Endothelial cell of umbilical vein (primary cell): ENCODE results near the gene WDR4. TPM values are rescaled to one million over a fixed set of nuclear protein-coding genes. Genes with fewer than 3 reads are reported as not detected.

ENCODE experiments used
- BruUV-seq: library from RNA; stranded (reverse); fragments of 400-500 nt; replicated peaks from 2 replicates; lab custom pipeline; 2021; lab: Mats Ljungman, UMichigan
- CTCF ChIA-PET: fragments of 300-600, 350-600 bp; sonication (Branson Sonifier 250); formaldehyde crosslinking; loops from one replicate; lab custom pipeline; 2021; ENCODE audit warnings: antibody characterized with exemption, inconsistent platforms; lab: Charles Lee
- POLR2A ChIA-PET: fragments of 300-600, 350-600 bp; sonication (Branson Sonifier 250); formaldehyde crosslinking; loops from one replicate; lab custom pipeline; 2021; ENCODE audit warnings: antibody characterized with exemption, inconsistent platforms; lab: Charles Lee
- DNase-seq: peaks from one replicate; pipeline ENCODE4 v3.0.0-alpha.2; 2011; ENCODE audit warnings: low read depth, low spot score
- FAIRE-seq: peaks from 2 replicates; lab custom pipeline; 2011; peaks lifted over from hg19 to GRCh38; lab: Jason Lieb, UNC
- H2AFZ ChIP-seq: 2 replicates; pipeline ENCODE4 v1.6.0; 2012; ENCODE audit warnings: low read depth, low read length, control low read depth, inconsistent platforms
- H3K27ac ChIP-seq: 2 replicates; pipeline ENCODE4 v1.5.1; 2011; ENCODE audit warnings: low read depth, mild to moderate bottlenecking, control low read depth, low read length, moderate library complexity; ENCODE audit not compliant: insufficient read depth
- H3K27me3 ChIP-seq, 2 experiments: 2 replicates each; pipeline versions ENCODE4 v1.6.0 to v1.6.1; 2011; ENCODE audit warnings: low read length in 2 of 2, mixed read lengths in 1 of 2; ENCODE audit not compliant: control insufficient read depth in 2 of 2, insufficient read depth in 2 of 2
- H3K36me3 ChIP-seq, 2 experiments: 2 replicates in 1 of 2; 3 replicates in 1 of 2; pipeline ENCODE4 v1.5.1; 2011; ENCODE audit warnings: low read length in 2 of 2, mild to moderate bottlenecking in 1 of 2, moderate library complexity in 1 of 2; ENCODE audit not compliant: control insufficient read depth in 2 of 2, insufficient read depth in 2 of 2; ENCODE audit errors: extremely low read depth in 1 of 2
- H3K4me1 ChIP-seq: 3 replicates; pipeline ENCODE4 v1.5.1; 2011; ENCODE audit warnings: mild to moderate bottlenecking, low read length; ENCODE audit not compliant: control insufficient read depth, insufficient read depth; ENCODE audit errors: extremely low read depth
- H3K4me2 ChIP-seq: 2 replicates; pipeline ENCODE4 v1.6.1; 2011; ENCODE audit warnings: low read length, control low read depth, mixed read lengths; ENCODE audit not compliant: insufficient read depth
- H3K4me3 ChIP-seq, 3 experiments: fragments of 200-600 bp in 1 of 3; sonication (generic), shearing (Covaris generic) in 1 of 3; replicated peaks in 1 of 3; 2 replicates each; pipeline ENCODE4 v1.5.1; 2011 to 2016; ENCODE audit warnings: control low read depth in 3 of 3, low read length in 3 of 3, mild to moderate bottlenecking in 2 of 3, inconsistent platforms in 1 of 3, low read depth in 1 of 3, moderate library complexity in 1 of 3; ENCODE audit not compliant: insufficient read depth in 1 of 3
- H3K79me2 ChIP-seq: 2 replicates; pipeline ENCODE4 v1.6.0; 2012; ENCODE audit warnings: low read length, inconsistent platforms; ENCODE audit not compliant: control insufficient read depth, insufficient read depth
- H3K9ac ChIP-seq: replicated peaks from 2 replicates; pipeline ENCODE3; 2011; ENCODE audit warnings: low read length, control low read depth; ENCODE audit not compliant: insufficient read depth; ENCODE audit errors: extremely low read depth
- H3K9me1 ChIP-seq: replicated peaks from 3 replicates; pipeline ENCODE4 v1.6.0; 2011; ENCODE audit warnings: mild to moderate bottlenecking, low read length; ENCODE audit not compliant: control insufficient read depth, insufficient read depth; ENCODE audit errors: extremely low read depth
- H3K9me3 ChIP-seq: replicated peaks from 2 replicates; pipeline ENCODE4 v1.5.1; 2012; ENCODE audit warnings: low read length, inconsistent platforms; ENCODE audit not compliant: control insufficient read depth, insufficient read depth
- H4K20me1 ChIP-seq: replicated peaks from 2 replicates; pipeline ENCODE3; 2011; ENCODE audit warnings: mild to moderate bottlenecking, low read length; ENCODE audit not compliant: control insufficient read depth, insufficient read depth; ENCODE audit errors: extremely low read depth
- EZH2 ChIP-seq: IDR thresholded peaks from 2 replicates; pipeline ENCODE4 v1.6.1; 2012; ENCODE audit warnings: borderline replicate concordance, low read depth, mild to moderate bottlenecking, moderate library complexity, low read length, inconsistent platforms; ENCODE audit not compliant: severe bottlenecking
- FOS ChIP-seq: IDR thresholded peaks from 2 replicates; pipeline ENCODE4 v1.6.1; 2011; ENCODE audit warnings: mild to moderate bottlenecking, low read length, moderate library complexity, borderline replicate concordance; ENCODE audit not compliant: insufficient read depth
- GATA2 ChIP-seq: IDR thresholded peaks from 2 replicates; pipeline ENCODE4 v1.7.0; 2011; ENCODE audit warnings: low read depth, mild to moderate bottlenecking, moderate library complexity, mixed read lengths, low read length; ENCODE audit not compliant: insufficient read length, insufficient read depth
- JUN ChIP-seq: IDR thresholded peaks from 2 replicates; pipeline ENCODE4 v1.6.1; 2011; ENCODE audit warnings: borderline replicate concordance, low read depth; ENCODE audit not compliant: insufficient read length, insufficient read depth
- MAX ChIP-seq: IDR thresholded peaks from 2 replicates; pipeline ENCODE4 v1.6.1; 2011; ENCODE audit not compliant: insufficient read depth, insufficient read length
- MYC ChIP-seq: IDR thresholded peaks from one replicate; pipeline ENCODE4 v1.6.1; 2011; ENCODE audit warnings: mild to moderate bottlenecking, low read depth, low read length
- dilution Hi-C: fragments of 300-500 bp; cut with MboI; formaldehyde crosslinking; loops from one replicate; pipeline ENCODE4 v1.15.0; 2019; ENCODE audit warnings: low sequenced_read_pairs; ENCODE audit not compliant: extremely low pct_ligation_motif_present
- intact Hi-C: fragments of 100-400 bp; cut with micrococcal nuclease; formaldehyde crosslinking; loops from one replicate; pipeline ENCODE4 v1.10.0; 2022
- polyA plus RNA-seq, 4 experiments: library from polyadenylated mRNA; depleted of rRNA in 3 of 4; stranded (reverse) in 3 of 4; unstranded in 1 of 4; fragments of >200 nt; gene quantifications; 2 replicates each; pipeline versions ENCODE4 v1.2.1 to v1.2.3, GENCODE V29; 2011 to 2012; ENCODE audit warnings: missing spikeins in 1 of 4
- total RNA-seq: library from RNA; stranded (reverse); gene quantifications from 2 replicates; pipeline ENCODE4 v1.2.3, GENCODE V29; 2021
- TF ChIP-seq, protein P1 (sequence below), 2 donors: IDR thresholded peaks; 1 replicate in 1 of 2; 2 replicates in 1 of 2; pipeline ENCODE4 v1.5.1; 2011; ENCODE audit warnings: low read length in 2 of 2, mild to moderate bottlenecking in 2 of 2, moderate library complexity in 2 of 2, control low read depth in 1 of 2, inconsistent platforms in 1 of 2, low read depth in 1 of 2; ENCODE audit not compliant: insufficient read depth in 1 of 2; ENCODE audit errors: extremely low read depth in 1 of 2

WDR4 gene
- total and polyA plus RNA-seq, 2 donors (not counting 3 experiments of a cell fraction or from before 2014, with no cell fraction given): 24.5 to 40.0 TPM

DNA sequence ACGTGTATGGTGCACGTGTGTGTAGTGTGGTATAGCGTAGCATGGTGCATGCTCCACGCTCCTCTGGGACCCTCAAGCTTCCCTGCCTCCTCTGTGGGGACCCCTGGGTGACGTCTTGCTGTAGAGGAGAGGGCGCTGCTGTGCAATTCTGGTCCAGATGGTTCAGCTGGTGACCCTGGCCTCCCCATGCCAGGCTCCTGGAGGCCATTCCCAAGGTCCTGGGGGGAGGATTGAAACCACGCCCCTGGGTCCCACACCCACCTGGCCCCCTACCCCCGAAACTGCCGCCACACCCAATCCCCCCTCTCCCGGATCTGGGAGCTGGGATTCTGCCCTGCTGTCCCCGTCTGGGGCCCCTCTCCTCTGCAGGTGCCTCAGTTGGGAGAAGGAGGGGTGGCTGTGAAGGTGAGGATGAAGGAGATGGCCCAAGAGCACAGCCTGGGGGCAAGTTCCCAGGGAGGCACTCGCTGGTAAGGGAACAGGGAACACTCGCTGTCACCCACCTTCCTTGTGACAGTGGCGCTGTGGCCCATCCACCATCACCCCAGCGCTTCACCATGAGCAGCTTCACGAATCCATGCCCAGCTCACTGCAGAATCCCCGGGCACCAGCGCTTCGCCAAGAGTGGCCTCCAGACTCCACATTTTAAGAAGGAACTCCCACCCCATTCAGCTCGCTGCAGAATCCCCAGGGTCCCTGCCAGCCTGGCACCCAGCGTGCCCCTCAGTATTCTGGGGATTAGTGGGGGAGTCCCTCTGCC is 38.0 kb downstream of the WDR4 start:
- TF ChIP-seq, protein P1, sequence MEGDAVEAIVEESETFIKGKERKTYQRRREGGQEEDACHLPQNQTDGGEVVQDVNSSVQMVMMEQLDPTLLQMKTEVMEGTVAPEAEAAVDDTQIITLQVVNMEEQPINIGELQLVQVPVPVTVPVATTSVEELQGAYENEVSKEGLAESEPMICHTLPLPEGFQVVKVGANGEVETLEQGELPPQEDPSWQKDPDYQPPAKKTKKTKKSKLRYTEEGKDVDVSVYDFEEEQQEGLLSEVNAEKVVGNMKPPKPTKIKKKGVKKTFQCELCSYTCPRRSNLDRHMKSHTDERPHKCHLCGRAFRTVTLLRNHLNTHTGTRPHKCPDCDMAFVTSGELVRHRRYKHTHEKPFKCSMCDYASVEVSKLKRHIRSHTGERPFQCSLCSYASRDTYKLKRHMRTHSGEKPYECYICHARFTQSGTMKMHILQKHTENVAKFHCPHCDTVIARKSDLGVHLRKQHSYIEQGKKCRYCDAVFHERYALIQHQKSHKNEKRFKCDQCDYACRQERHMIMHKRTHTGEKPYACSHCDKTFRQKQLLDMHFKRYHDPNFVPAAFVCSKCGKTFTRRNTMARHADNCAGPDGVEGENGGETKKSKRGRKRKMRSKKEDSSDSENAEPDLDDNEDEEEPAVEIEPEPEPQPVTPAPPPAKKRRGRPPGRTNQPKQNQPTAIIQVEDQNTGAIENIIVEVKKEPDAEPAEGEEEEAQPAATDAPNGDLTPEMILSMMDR (IDR thresholded peaks at IDR 0.05; ENCODE audit: extremely low read depth in 1 of 2, insufficient read depth in 1 of 2, low read depth in 1 of 2, low read length in 2 of 2): no peak
- no peak for TF ChIP-seq EZH2
- no peak for TF ChIP-seq GATA2
- no peak for TF ChIP-seq MAX
- no peak for TF ChIP-seq FOS
- no peak for TF ChIP-seq JUN
- TF ChIP-seq MYC: no peak
- H3K9me3 ChIP-seq: no peaks in the 10 kb centered on the region
- dilution Hi-C loops: no loop called here
- H3K79me2 ChIP-seq: peaks cover 19% of the 10 kb centered on the region
- no peak overlapping the region for H3K4me3 ChIP-seq
- no peak overlapping the region for H3K4me2 ChIP-seq
- ChIA-PET POLR2A (no interaction called here), CTCF (no interaction called here)
- peaks cover 0 to 24% of the 10 kb centered on the region in 2 experiments for H3K36me3 ChIP-seq
- H3K27me3 ChIP-seq: no peaks in the 10 kb centered on the region
- H2AFZ ChIP-seq: no peak overlapping the region
- no peak overlapping the region for H3K9ac ChIP-seq
- H4K20me1 ChIP-seq: no peaks in the 10 kb centered on the region
- no peaks in the 10 kb centered on the region for H3K4me1 ChIP-seq
- BruUV-seq: no TSS peak
- intact Hi-C loops: no loop called here
- DNase-seq (no peak), FAIRE-seq (no peak)
- no peaks in the 10 kb centered on the region for H3K9me1 ChIP-seq
- H3K27ac ChIP-seq: no peak overlapping the region
